WTC11 (cell line): ENCODE results near the gene DDN. TPM values are rescaled to one million over a fixed set of nuclear protein-coding genes. Genes with fewer than 3 reads are reported as not detected.

Experiments
- ATAC-seq: fragments of 200-7000 bp; cut with Tn5 transposase; 2 replicates; pipeline ENCODE4 v1.10.0; 2021; ENCODE audit warnings: mild to moderate bottlenecking, moderate library complexity
- CTCF ChIA-PET: fragments of 300-600 bp; sonication (Branson Sonifier 250); formaldehyde crosslinking; loops from one replicate; lab custom pipeline; 2021; ENCODE audit warnings: antibody characterized with exemption; lab: Charles Lee
- POLR2A ChIA-PET: fragments of 350-600 bp; sonication (Branson Sonifier 250); formaldehyde crosslinking; loops from one replicate; lab custom pipeline; 2021; ENCODE audit warnings: antibody characterized with exemption; lab: Charles Lee
- DNase-seq: peaks from one replicate; pipeline ENCODE4 v3.0.0; 2021; ENCODE audit warnings: low spot score
- H3K27ac Mint-ChIP-seq: 2 replicates; pipeline ENCODE4 v1.8.0; 2021; ENCODE audit warnings: mixed read lengths
- H3K27me3 Mint-ChIP-seq: 2 replicates; pipeline ENCODE4 v1.8.0; 2021; ENCODE audit warnings: low read depth, mild to moderate bottlenecking, moderate library complexity, mixed read lengths
- H3K36me3 Mint-ChIP-seq: 2 replicates; pipeline ENCODE4 v1.8.0; 2021; ENCODE audit warnings: mixed read lengths
- H3K4me1 Mint-ChIP-seq: 2 replicates; pipeline ENCODE4 v1.8.0; 2022; ENCODE audit warnings: mixed read lengths
- H3K4me3 Mint-ChIP-seq: 2 replicates; pipeline ENCODE4 v1.8.0; 2021; ENCODE audit warnings: mild to moderate bottlenecking, moderate library complexity, mixed read lengths
- H3K9me3 Mint-ChIP-seq: 2 replicates; pipeline ENCODE4 v1.8.0; 2021; ENCODE audit warnings: mixed read lengths
- E2F4 ChIP-seq: sonication (generic); formaldehyde crosslinking; IDR thresholded peaks from 2 replicates; pipeline ENCODE4 v1.8.1; 2022; ENCODE audit warnings: low read depth, mild to moderate bottlenecking, moderate library complexity, missing genetic modification reagents, borderline replicate concordance
- ERG ChIP-seq: fragments of 250-450 bp; sonication (Bioruptor Pico); IDR thresholded peaks from 2 replicates; pipeline ENCODE4 v1.8.0; 2021; ENCODE audit warnings: mild to moderate bottlenecking
- KAT7 ChIP-seq: sonication (generic); formaldehyde crosslinking; IDR thresholded peaks from 2 replicates; pipeline ENCODE4 v1.8.1; 2023; ENCODE audit warnings: missing genetic modification reagents, mild to moderate bottlenecking, borderline replicate concordance
- MAX ChIP-seq: sonication (generic); formaldehyde crosslinking; IDR thresholded peaks from 2 replicates; pipeline ENCODE4 v1.8.0; 2022; ENCODE audit warnings: mild to moderate bottlenecking, missing genetic modification reagents
- NFE2L1 ChIP-seq: sonication (generic); formaldehyde crosslinking; IDR thresholded peaks from 2 replicates; pipeline ENCODE4 v1.8.1; 2023; ENCODE audit warnings: missing genetic modification reagents
- OVOL2 ChIP-seq: fragments of 250-450 bp; sonication (Bioruptor Pico); IDR thresholded peaks from 2 replicates; pipeline ENCODE4 v1.9.0; 2021; ENCODE audit warnings: mild to moderate bottlenecking, borderline replicate concordance
- TCF7 ChIP-seq: sonication (generic); formaldehyde crosslinking; IDR thresholded peaks from 2 replicates; pipeline ENCODE4 v1.8.0; 2022; ENCODE audit warnings: mild to moderate bottlenecking, low read depth, missing genetic modification reagents, moderate library complexity
- ZBTB43 ChIP-seq: sonication (generic); formaldehyde crosslinking; IDR thresholded peaks from 2 replicates; pipeline ENCODE4 v1.8.1; 2023; ENCODE audit warnings: mild to moderate bottlenecking, missing genetic modification reagents
- ZNF121 ChIP-seq: sonication (generic); formaldehyde crosslinking; IDR thresholded peaks from 2 replicates; pipeline ENCODE4 v1.8.0; 2023; ENCODE audit warnings: missing genetic modification reagents
- ZNF396 ChIP-seq: fragments of 250-450 bp; sonication (Bioruptor Pico); IDR thresholded peaks from 2 replicates; pipeline ENCODE4 v1.8.0; 2021; ENCODE audit warnings: mild to moderate bottlenecking, moderate library complexity, borderline replicate concordance
- ZNF423 ChIP-seq: fragments of 250-450 bp; sonication (Bioruptor Pico); IDR thresholded peaks from 2 replicates; pipeline ENCODE4 v2.1.2; 2022; ENCODE audit warnings: mild to moderate bottlenecking, moderate library complexity
- total RNA-seq: library from RNA; stranded (reverse); gene quantifications from 3 replicates; pipeline ENCODE4 v1.2.3, GENCODE V29; 2021
- TF ChIP-seq, protein P1 (sequence below): sonication (generic); formaldehyde crosslinking; IDR thresholded peaks from 2 replicates; pipeline ENCODE4 v1.8.0; 2023; ENCODE audit warnings: missing genetic modification reagents, mild to moderate bottlenecking, borderline replicate concordance
- TF ChIP-seq, protein P2 (sequence below): sonication (generic); formaldehyde crosslinking; IDR thresholded peaks from 2 replicates; pipeline ENCODE4 v1.8.0; 2022; ENCODE audit warnings: mild to moderate bottlenecking, missing genetic modification reagents
- TF ChIP-seq, protein P3 (sequence below): sonication (generic); formaldehyde crosslinking; IDR thresholded peaks from 2 replicates; pipeline ENCODE4 v1.8.1; 2023; ENCODE audit warnings: mild to moderate bottlenecking, missing genetic modification reagents, moderate library complexity
- TF ChIP-seq, protein P4 (sequence below): fragments of 250-450 bp; sonication (Bioruptor Pico); IDR thresholded peaks from 2 replicates; pipeline ENCODE4 v1.9.0; 2021; ENCODE audit warnings: moderate library complexity, mild to moderate bottlenecking, inconsistent platforms, borderline replicate concordance

Gene DDN
- total RNA-seq, 1 experiment from 2014 or later: 0.33 TPM

- no peak overlapping the region for H3K27ac Mint-ChIP-seq
- ChIA-PET POLR2A (interaction anchor here (0.6 kb wide), 1 partner anchor 144 kb away, joined by 4 read pairs; no protein-coding TSS in a partner anchor), CTCF (interaction anchor here (0.9 to 2.5 kb wide), 4 partner anchors 16 to 58 kb away, joined by 3 to 9 read pairs (median 6); partner anchors contain the start of gene WNT1)
- H3K9me3 Mint-ChIP-seq: no peaks in the 10 kb centered on the region
- no peak for ATAC-seq
- H3K27me3 Mint-ChIP-seq: no peaks in the 10 kb centered on the region
- TF ChIP-seq, protein P1, sequence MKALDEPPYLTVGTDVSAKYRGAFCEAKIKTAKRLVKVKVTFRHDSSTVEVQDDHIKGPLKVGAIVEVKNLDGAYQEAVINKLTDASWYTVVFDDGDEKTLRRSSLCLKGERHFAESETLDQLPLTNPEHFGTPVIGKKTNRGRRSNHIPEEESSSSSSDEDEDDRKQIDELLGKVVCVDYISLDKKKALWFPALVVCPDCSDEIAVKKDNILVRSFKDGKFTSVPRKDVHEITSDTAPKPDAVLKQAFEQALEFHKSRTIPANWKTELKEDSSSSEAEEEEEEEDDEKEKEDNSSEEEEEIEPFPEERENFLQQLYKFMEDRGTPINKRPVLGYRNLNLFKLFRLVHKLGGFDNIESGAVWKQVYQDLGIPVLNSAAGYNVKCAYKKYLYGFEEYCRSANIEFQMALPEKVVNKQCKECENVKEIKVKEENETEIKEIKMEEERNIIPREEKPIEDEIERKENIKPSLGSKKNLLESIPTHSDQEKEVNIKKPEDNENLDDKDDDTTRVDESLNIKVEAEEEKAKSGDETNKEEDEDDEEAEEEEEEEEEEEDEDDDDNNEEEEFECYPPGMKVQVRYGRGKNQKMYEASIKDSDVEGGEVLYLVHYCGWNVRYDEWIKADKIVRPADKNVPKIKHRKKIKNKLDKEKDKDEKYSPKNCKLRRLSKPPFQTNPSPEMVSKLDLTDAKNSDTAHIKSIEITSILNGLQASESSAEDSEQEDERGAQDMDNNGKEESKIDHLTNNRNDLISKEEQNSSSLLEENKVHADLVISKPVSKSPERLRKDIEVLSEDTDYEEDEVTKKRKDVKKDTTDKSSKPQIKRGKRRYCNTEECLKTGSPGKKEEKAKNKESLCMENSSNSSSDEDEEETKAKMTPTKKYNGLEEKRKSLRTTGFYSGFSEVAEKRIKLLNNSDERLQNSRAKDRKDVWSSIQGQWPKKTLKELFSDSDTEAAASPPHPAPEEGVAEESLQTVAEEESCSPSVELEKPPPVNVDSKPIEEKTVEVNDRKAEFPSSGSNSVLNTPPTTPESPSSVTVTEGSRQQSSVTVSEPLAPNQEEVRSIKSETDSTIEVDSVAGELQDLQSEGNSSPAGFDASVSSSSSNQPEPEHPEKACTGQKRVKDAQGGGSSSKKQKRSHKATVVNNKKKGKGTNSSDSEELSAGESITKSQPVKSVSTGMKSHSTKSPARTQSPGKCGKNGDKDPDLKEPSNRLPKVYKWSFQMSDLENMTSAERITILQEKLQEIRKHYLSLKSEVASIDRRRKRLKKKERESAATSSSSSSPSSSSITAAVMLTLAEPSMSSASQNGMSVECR: no peak
- TF ChIP-seq KAT7 (CRISPR knock-in tag) (no peak), ZNF121 (CRISPR knock-in tag) (no peak), OVOL2 (CRISPR knock-in tag) (no peak)
- DNase-seq: no peak
- H3K4me3 Mint-ChIP-seq: no peak overlapping the region
- no peaks in the 10 kb centered on the region for H3K4me1 Mint-ChIP-seq
- peaks cover 57% of the 10 kb centered on the region for H3K36me3 Mint-ChIP-seq
Observed at GRCh38 chr12:49036029-49036428, 36.9 kb upstream of the DDN start.

DNA sequence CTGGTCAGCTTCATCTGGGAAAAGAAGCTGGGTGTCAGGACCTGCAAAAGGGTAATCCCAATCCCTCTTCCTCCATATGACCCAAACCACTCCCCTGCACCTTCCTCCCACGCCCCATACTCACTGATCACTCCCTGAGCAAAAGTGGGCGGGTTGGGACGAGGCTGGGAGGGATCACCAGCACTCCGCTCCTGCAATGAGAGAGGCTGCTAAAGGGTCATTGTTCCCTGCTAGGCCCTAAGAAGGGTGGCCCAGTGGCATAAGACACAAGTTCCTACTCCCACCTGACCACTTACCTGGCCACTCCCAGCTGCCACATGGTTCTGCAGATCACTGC, 35.1 kb upstream of the DDN start:
- Mint-ChIP-seq H3K27me3 (no peaks in the 10 kb centered on the region), H3K4me3 (no peak overlapping the region), H3K9me3 (no peaks in the 10 kb centered on the region), H3K27ac (no peak overlapping the region), H3K4me1 (no peaks in the 10 kb centered on the region), H3K36me3 (peaks cover 53% of the 10 kb centered on the region)
- ATAC-seq: no peak
- ChIA-PET CTCF (interaction anchor here (1.5 to 3.8 kb wide), 3 partner anchors 9 to 37 kb away, joined by 5 to 23 read pairs (median 9); no protein-coding TSS in a partner anchor), POLR2A (no interaction called here)
- DNase-seq: no peak
- TF ChIP-seq, protein P2, sequence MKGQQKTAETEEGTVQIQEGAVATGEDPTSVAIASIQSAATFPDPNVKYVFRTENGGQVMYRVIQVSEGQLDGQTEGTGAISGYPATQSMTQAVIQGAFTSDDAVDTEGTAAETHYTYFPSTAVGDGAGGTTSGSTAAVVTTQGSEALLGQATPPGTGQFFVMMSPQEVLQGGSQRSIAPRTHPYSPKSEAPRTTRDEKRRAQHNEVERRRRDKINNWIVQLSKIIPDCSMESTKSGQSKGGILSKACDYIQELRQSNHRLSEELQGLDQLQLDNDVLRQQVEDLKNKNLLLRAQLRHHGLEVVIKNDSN: no peak
- TF ChIP-seq ERG (CRISPR knock-in tag): no peak
- no peak for TF ChIP-seq ZNF396
- no peak for TF ChIP-seq NFE2L1 (CRISPR knock-in tag)
- no peak for TF ChIP-seq ZNF423

DNA sequence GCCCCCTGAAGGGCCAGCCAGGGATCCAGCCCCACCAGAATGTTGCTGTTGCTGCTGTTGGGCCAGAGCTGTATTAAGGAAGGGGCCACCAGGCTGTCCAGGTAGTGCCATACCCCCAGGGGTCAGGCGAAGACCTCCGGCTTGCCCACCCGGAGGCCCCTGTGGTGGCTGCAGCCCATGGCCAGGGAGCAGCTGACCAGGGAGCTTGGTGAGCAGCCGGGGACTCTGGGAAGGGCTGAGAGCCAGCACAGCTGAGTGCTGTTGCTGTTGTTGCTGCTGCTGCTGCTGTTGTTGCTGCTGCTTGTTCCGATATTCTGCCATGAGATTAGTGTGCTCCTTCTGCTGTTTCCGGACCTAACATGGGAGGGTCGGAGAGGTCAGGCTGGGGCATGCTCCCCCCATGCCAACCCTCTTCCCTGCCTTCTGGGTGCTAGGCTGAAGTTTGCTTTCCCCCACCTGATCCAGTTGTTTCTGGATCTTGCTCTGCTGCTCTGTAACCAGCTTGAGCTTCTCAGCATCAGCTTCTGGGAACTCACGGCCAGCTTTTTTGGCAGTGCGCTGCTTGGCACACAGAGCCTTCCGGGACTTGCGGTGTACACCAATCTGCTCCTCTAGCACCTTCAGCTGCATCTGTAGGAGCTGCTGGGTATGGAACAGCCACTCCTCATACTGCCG, 34.6 kb upstream of the DDN start:
- Mint-ChIP-seq H3K4me1 (no peaks in the 10 kb centered on the region), H3K27ac (no peak overlapping the region), H3K36me3 (peaks cover 55% of the 10 kb centered on the region), H3K4me3 (no peak overlapping the region), H3K27me3 (no peaks in the 10 kb centered on the region), H3K9me3 (no peaks in the 10 kb centered on the region)
- ChIA-PET CTCF (interaction anchor here (0.6 to 3.8 kb wide), 6 partner anchors 10 to 143 kb away, joined by 3 to 23 read pairs (median 5); no protein-coding TSS in a partner anchor), POLR2A (interaction anchor here (1.4 kb wide), 1 partner anchor 10 kb away, joined by 3 read pairs; no protein-coding TSS in a partner anchor)
- DNase-seq: no peak
- ATAC-seq: no peak
- TF ChIP-seq MAX (CRISPR knock-in tag) (no peak), E2F4 (CRISPR knock-in tag) (no peak), ZNF423 (no peak), ZBTB43 (no peak), TCF7 (CRISPR knock-in tag) (no peak), ERG (CRISPR knock-in tag) (no peak)
- TF ChIP-seq, protein P3, sequence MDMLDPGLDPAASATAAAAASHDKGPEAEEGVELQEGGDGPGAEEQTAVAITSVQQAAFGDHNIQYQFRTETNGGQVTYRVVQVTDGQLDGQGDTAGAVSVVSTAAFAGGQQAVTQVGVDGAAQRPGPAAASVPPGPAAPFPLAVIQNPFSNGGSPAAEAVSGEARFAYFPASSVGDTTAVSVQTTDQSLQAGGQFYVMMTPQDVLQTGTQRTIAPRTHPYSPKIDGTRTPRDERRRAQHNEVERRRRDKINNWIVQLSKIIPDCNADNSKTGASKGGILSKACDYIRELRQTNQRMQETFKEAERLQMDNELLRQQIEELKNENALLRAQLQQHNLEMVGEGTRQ (CRISPR knock-in tag): no peak
- TF ChIP-seq, protein P4, sequence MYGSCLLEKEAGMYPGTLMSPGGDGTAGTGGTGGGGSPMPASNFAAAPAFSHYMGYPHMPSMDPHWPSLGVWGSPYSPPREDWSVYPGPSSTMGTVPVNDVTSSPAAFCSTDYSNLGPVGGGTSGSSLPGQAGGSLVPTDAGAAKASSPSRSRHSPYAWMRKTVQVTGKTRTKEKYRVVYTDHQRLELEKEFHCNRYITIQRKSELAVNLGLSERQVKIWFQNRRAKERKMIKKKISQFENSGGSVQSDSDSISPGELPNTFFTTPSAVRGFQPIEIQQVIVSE (CRISPR knock-in tag): no peak
